HG03159 (cell line): Measurements from ENCODE around the gene MROH7.

Experiments used
- ATAC-seq: cut with Tn5 transposase; IDR thresholded peaks from one replicate; pipeline ENCODE4 v1.9.1; 2021; ENCODE audit warnings: mild to moderate bottlenecking, moderate library complexity; ENCODE audit not compliant: unreplicated experiment

Gene MROH7

GRCh38 chr1:54723985-54724384 lies 82.4 kb downstream of the MROH7 start:
- no peak for ATAC-seq

- ATAC-seq = no peak
Observed at GRCh38 chr1:54724771-54725170, 83.2 kb downstream of the MROH7 start.

- ATAC-seq = no peak
Observed at GRCh38 chr1:54728027-54728426, 86.4 kb downstream of the MROH7 start.

DNA sequence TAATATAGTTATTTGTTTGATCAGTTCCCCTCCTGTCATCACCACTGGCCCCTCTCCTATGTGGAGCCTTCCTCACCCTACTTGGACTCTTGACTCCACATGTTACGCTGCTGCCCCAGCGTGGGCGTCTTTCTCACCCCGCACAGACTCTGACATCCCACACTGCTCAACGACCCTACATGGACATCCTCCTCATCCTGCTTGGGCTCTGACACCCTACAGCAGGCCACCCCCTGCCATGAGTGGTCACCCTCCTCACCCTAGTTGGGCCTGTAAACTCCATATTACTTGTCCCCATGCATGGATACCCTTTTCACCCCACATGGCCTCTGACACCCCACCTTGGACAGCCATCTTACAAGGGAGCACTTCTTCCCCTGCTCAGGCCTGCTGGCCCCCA lies 95.1 kb downstream of the MROH7 start:
- ATAC-seq = no peak

GRCh38 chr1:54738244-54738643 lies 96.7 kb downstream of the MROH7 start:
- ATAC-seq = no peak

GRCh38 chr1:54741531-54741930 lies 99.9 kb downstream of the MROH7 start:
- ATAC-seq = no peak

- no peak for ATAC-seq
Observed at GRCh38 chr1:54742282-54742681, 100.7 kb downstream of the MROH7 start.

GRCh38 chr1:54743416-54744226 lies 102.0 kb downstream of the MROH7 start:
- ATAC-seq = no peak

DNA sequence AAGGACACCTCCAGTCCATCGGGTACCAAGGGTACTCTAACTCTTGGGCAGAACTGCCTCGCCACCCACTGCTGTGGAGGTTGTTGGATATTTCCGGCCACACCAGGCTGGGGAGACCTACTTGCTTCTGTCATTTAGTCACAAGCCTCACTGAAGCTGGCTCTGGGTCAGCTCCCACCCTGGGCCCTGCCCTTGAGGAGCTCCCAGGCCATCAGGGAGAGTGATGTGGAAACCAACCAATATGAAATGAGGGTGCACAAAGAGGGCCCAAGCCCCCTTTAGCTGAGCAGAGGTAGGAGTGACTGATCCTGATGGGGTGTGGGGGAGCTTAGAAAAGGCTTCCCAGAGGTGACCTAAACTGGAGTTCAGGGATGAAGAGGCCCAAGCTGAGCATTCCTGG lies 103.1 kb downstream of the MROH7 start:
- ATAC-seq = no peak

- ATAC-seq = no peak
Observed at GRCh38 chr1:54745274-54745673, 103.7 kb downstream of the MROH7 start.

DNA sequence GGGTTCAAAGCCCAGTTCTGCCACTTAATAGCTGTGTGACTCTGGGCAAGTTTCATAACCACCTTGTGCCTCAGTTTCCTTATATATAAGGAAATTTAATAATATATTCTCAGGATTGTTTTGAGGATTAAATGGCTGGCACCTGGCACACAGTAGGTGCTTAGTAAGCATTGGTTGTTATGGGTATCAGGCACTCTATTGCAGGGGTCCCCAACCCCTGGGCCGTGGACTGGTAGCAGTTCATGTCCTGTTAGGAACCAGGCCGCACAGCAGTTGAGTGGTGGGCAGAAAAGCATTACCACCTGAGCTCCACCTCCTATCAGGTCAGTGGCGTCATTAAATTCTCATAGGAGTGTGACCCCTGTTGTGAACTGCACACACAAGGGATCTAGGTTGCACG lies 104.3 kb downstream of the MROH7 start:
- ATAC-seq = no peak

- no peak for ATAC-seq
Observed at GRCh38 chr1:54748094-54748835, 106.7 kb downstream of the MROH7 start.

DNA sequence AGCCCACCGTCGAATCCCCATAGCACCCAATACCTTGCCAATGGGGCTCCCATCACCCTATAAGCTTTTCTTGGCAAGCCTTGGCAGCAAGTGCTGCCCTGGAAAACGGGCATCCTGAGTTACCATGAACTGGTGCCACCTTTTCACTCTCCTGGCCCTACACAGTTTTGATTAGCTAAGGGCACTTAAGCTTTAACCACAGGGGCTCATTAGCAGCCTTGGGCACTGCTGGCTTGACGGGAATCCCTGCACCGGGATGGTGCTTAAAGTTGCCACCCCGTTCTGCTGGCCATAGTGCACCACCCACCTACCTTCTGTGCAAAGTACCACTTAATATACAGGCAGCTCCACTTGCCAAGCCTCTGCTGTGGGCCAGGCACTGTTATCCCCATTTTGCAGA lies 109.0 kb downstream of the MROH7 start:
- no peak for ATAC-seq

DNA sequence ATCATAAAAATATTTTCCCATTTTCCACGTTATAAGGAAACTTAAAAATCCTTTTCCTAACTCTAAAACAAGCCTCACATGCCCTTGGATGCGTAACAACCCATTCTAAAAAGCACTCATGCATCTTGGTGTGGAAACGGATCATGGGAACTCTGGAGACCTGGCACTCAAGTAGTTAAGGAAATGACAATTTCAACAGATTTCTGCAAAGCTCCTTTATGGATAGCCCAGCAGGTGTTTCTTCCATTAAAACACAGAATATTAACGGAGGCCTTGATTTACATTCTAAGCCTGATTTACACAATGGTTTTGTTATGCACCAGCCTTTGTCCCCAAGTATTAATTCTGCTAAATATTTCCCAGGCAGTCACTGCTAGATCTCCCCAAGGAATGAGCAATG lies 109.8 kb downstream of the MROH7 start:
- ATAC-seq = no peak

DNA sequence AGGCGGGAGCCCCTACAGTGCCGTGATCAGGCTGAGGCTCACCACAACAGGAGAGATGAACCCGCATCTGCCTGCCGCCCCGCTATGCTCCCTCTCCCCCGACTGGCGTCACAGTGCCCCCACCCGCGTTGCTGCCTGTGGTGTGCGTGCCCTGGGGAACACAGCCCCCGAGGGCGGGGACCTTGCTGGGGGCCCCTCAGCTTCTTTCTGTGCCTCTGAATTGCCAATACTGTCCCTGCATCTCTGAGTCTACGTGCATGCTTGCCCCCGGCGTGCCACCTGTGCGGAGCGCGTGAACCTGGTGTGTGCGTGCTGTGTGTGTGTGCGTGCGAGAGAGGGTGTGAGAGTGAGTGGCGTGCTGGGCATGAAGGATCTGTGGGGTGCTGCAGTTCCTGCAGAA lies 112.5 kb downstream of the MROH7 start:
- ATAC-seq = no peak

DNA sequence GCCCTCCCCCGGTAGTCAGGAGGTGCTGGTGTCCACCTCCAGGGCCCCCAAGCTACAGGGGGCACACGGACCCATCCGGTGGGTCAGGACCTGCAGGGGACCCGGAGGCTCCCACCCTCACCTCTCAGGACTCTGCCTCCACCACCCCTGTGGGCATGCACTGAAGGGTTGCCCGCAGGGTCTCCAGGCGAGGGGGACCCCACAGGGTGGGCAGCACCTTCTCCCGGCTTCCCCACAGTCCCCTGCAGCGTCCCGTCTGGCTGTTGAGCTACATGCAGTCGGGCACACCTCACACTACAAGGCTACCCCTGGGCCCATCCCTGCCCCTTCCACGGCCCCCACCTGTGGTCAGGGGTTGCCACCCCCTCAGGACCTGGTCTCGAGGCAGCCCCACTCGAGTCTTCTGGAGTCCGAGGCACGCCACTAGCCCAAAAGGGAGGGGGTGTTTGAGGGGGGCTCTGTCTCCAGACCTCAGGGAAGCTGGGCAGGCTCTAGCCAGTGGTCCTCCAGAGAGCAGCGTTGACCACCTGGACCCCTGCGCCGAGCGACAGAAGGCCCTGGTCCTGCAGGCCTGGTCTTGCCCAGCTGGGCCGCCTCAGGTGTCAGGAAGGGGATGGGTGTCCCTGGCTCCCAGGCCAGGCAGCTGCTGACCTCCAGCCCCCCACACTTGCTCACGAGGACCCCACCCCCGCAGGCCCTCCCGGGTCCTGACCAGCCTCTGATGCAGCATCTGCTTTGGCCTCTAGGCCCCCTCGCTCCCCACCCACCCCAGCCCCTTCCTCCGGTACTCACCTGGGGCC lies 113.1 kb downstream of the MROH7 start:
- no peak for ATAC-seq

DNA sequence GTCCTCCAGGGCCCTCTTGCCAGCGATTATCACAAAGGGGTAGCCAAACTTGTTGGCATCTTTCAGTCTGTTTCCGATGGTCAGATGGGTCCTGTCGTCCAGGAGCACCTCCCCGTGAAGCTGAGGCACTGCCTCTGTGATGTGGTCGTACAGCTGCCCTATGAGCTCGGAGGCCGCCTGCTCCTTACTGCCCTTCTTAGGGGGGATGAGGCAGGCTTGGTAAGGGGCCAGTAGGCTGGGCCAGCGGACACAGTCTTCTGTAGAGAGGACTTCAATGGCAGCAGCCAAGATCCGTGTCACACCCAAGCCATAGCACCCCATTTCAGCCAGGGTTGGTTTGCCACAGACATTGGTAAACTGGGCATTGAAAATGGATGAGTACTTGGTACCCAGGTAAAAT lies 116.2 kb downstream of the MROH7 start:
- no peak for ATAC-seq

DNA sequence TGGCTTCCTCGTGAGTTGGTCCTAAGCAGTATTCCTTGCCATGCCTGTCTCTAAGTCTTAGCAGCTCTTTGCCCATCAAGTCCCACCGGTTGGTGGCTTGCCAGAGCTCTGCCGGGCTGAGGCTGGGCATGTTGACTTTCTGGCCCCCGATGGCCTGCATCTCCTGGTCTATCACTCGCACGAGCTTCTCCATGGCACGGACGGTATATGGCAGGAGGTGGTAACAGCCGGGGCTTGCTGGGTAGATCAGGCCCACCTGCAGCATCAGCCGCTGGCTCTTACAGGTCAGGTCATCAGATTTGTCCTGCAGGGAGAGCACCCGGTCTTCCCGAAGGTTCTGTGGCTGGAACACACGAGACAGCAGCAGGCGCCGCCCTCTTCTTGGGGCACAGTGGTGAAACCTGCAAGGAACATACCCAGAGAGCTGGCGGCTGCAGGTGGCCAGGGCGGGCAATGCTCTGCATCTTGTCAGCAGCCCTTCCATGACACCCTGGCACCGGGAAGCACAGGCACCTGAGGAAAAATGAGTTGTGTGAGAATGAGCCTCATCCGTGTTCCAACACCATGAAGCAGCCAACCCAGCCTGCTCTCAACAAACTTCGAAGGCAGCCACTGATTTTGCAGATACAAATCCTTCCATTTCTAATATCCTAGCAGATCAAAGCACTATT lies 117.2 kb downstream of the MROH7 start:
- no peak for ATAC-seq
